ENCODE results near the gene EPHA5. TPM values are rescaled to one million over a fixed set of nuclear protein-coding genes. Genes with fewer than 3 reads are reported as not detected.

The EPHA5 gene
- total RNA-seq, 4 donors from 2014 or later, result 2.9 to 5.0 (median 4.4) TPM

GRCh38 chr4:65599340-65599739 lies 70.9 kb downstream of the EPHA5 start:
- WGBS, 2 donors, result 84% methylated on average over 2 of the region's 2 CpGs
- no peaks in the 10 kb centered on the region for H3K36me3 ChIP-seq
- H3K27ac ChIP-seq, result no peak overlapping the region
- H3K4me3 ChIP-seq, result no peak overlapping the region
- no peak for DNase-seq (ENCODE audit: low spot score in 2 of 2)
- TF ChIP-seq CTCF (IDR thresholded peaks at IDR 0.05) (no peak), POLR2A (IDR thresholded peaks at IDR 0.05) (no peak), EP300 (IDR thresholded peaks at IDR 0.05) (no peak)
- no peaks in the 10 kb centered on the region for H3K9me3 ChIP-seq
- H3K4me1 ChIP-seq, result no peaks in the 10 kb centered on the region
- no peaks in the 10 kb centered on the region for H3K27me3 ChIP-seq

- Histone ChIP-seq H3K27me3 (no peaks in the 10 kb centered on the region), H3K4me3 (no peak overlapping the region), H3K9me3 (no peaks in the 10 kb centered on the region), H3K27ac (no peak overlapping the region), H3K36me3 (no peaks in the 10 kb centered on the region), H3K4me1 (no peaks in the 10 kb centered on the region)
- no peak for TF ChIP-seq POLR2A (IDR thresholded peaks at IDR 0.05)
- 89 to 93% methylated on average over 1 of the region's 1 CpG for WGBS, 2 donors
- DNase-seq (ENCODE audit: low spot score in 2 of 2), result no peak
Measured at GRCh38 chr4:65597697-65598096, 72.6 kb downstream of the EPHA5 start.

- H3K27me3 ChIP-seq, result no peaks in the 10 kb centered on the region
- 54 to 64% methylated on average over 3 of the region's 3 CpGs for WGBS, 2 donors
- no peaks in the 10 kb centered on the region for H3K36me3 ChIP-seq
- TF ChIP-seq EP300 (IDR thresholded peaks at IDR 0.05), result no peak
- no peak for TF ChIP-seq POLR2A (IDR thresholded peaks at IDR 0.05)
- TF ChIP-seq CTCF (IDR thresholded peaks at IDR 0.05), result no peak
- no peak for DNase-seq (ENCODE audit: low spot score in 2 of 2)
- H3K27ac ChIP-seq, result no peak overlapping the region
- no peaks in the 10 kb centered on the region for H3K9me3 ChIP-seq
- H3K4me3 ChIP-seq, result no peak overlapping the region
- H3K4me1 ChIP-seq, result no peaks in the 10 kb centered on the region
Measured at GRCh38 chr4:65592089-65592488, 78.2 kb downstream of the EPHA5 start.

GRCh38 chr4:65589921-65590320 lies 80.4 kb downstream of the EPHA5 start:
- Histone ChIP-seq H3K4me1 (peaks cover 0 to 3% (median 0%) of the 10 kb centered on the region in 4 donors), H3K27me3 (no peaks in the 10 kb centered on the region), H3K9me3 (no peaks in the 10 kb centered on the region), H3K36me3 (no peaks in the 10 kb centered on the region), H3K4me3 (no peak overlapping the region), H3K27ac (no peak overlapping the region)
- DNase-seq (ENCODE audit: low spot score in 2 of 2), result no peak
- WGBS, 2 donors, result 86 to 92% methylated on average over 2 of the region's 2 CpGs
- TF ChIP-seq CTCF (IDR thresholded peaks at IDR 0.05) (no peak), EP300 (IDR thresholded peaks at IDR 0.05) (no peak), POLR2A (IDR thresholded peaks at IDR 0.05) (no peak)

- Histone ChIP-seq H3K27me3 (no peaks in the 10 kb centered on the region), H3K27ac (no peak overlapping the region), H3K36me3 (no peaks in the 10 kb centered on the region), H3K9me3 (no peaks in the 10 kb centered on the region), H3K4me3 (no peak overlapping the region), H3K4me1 (peaks cover 0 to 3% (median 0%) of the 10 kb centered on the region in 4 donors)
- TF ChIP-seq POLR2A (IDR thresholded peaks at IDR 0.05) (no peak), CTCF (IDR thresholded peaks at IDR 0.05) (no peak), EP300 (IDR thresholded peaks at IDR 0.05) (no peak)
- no peak for DNase-seq (ENCODE audit: low spot score in 2 of 2)
- 43 to 58% methylated on average over 1 of the region's 1 CpG for WGBS, 2 donors
Measured at GRCh38 chr4:65589331-65589730, 81.0 kb downstream of the EPHA5 start.

GRCh38 chr4:65580551-65580950 lies 89.7 kb downstream of the EPHA5 start:
- no peak for DNase-seq (ENCODE audit: low spot score in 2 of 2)
- no peak overlapping the region for H3K4me3 ChIP-seq
- peaks cover 0 to 3% (median 0%) of the 10 kb centered on the region in 4 donors for H3K4me1 ChIP-seq
- no peaks in the 10 kb centered on the region for H3K27me3 ChIP-seq
- no peak for TF ChIP-seq CTCF (IDR thresholded peaks at IDR 0.05)
- TF ChIP-seq EP300 (IDR thresholded peaks at IDR 0.05), result no peak
- TF ChIP-seq POLR2A (IDR thresholded peaks at IDR 0.05), result no peak
- H3K27ac ChIP-seq, result no peak overlapping the region
- H3K9me3 ChIP-seq, result no peaks in the 10 kb centered on the region
- no peaks in the 10 kb centered on the region for H3K36me3 ChIP-seq
- 93 to 94% methylated on average over 1 of the region's 1 CpG for WGBS, 2 donors

Measured in tibial nerve (tissue), 4 donors.